ENCODE data around the gene TRHDE.

TRHDE gene

DNA sequence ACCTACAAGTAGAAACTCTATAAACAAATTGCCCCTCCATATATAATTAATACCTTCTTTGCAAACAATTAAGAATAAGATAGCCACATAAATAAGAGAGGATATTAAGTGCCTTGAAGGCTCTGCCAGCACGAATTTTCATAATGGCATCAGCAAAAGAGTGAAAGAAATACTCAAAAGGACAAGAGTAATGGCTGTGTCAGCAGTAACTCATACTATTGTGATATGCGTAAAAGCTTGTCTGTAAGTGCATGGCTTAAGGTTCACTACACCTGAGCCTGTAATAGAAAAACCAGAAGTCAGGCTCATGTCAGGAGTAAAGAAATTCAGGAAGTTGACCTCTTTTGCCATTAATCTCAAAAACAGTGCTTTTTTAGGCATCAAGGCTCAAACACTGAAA lies 204.1 kb downstream of the TRHDE start:
- Histone ChIP-seq H3K27me3 (ENCODE audit: insufficient read depth, low read depth) (no peaks in the 10 kb centered on the region), H3K79me2 (ENCODE audit: insufficient read depth, low read depth) (no peaks in the 10 kb centered on the region), H4K20me1 (ENCODE audit: insufficient read depth) (no peaks in the 10 kb centered on the region), H3K4me1 (ENCODE audit: low read depth, poor library complexity, severe bottlenecking) (no peaks in the 10 kb centered on the region), H3K4me3 (IDR thresholded peaks at IDR 0.05; ENCODE audit: insufficient read depth, low read depth, low read length) (no peak overlapping the region), H3K27ac (no peak overlapping the region), H2AFZ (ENCODE audit: low read depth) (no peak overlapping the region), H3K9ac (no peak overlapping the region), H3K36me3 (ENCODE audit: insufficient read depth) (no peaks in the 10 kb centered on the region), H3K4me2 (no peak overlapping the region)
- TF ChIP-seq, protein P1, sequence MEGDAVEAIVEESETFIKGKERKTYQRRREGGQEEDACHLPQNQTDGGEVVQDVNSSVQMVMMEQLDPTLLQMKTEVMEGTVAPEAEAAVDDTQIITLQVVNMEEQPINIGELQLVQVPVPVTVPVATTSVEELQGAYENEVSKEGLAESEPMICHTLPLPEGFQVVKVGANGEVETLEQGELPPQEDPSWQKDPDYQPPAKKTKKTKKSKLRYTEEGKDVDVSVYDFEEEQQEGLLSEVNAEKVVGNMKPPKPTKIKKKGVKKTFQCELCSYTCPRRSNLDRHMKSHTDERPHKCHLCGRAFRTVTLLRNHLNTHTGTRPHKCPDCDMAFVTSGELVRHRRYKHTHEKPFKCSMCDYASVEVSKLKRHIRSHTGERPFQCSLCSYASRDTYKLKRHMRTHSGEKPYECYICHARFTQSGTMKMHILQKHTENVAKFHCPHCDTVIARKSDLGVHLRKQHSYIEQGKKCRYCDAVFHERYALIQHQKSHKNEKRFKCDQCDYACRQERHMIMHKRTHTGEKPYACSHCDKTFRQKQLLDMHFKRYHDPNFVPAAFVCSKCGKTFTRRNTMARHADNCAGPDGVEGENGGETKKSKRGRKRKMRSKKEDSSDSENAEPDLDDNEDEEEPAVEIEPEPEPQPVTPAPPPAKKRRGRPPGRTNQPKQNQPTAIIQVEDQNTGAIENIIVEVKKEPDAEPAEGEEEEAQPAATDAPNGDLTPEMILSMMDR (conservative IDR thresholded peaks at IDR 0.05; ENCODE audit: low read depth, low read length), result no peak

DNA sequence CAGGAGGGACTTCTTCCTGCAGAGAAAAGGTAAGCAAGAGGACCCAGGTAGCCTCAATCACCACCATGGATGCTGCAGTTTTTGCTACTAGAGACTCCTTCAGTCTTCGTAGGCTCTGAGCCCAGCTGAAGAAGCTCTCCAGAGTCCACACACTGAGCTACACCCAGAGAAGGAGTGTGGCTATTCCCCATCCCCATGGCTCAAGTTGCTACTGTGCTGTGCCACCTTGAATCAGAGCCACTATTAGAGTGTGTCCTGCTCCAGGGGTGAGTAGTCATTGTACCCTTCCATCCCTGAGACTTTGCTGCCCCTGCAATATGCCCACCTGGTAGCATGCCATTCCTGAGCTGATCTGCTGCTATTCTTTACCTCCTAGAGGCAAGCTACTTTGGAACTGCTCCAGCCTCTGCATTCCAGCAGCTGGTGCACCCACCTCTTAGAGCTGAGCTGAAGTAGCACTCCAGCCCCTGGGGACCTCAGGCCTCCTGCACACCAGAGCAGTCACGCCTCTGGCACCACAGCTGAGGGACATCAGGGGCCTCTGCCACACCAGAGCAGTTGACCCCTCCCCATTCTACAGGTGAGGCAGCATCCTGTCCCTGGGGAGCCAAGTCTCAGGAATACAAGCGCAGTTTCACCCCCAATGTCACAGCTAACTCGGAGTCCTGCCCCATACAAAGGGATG lies 213.0 kb downstream of the TRHDE start:
- Histone ChIP-seq H2AFZ (ENCODE audit: low read depth) (no peak overlapping the region), H3K79me2 (ENCODE audit: insufficient read depth, low read depth) (no peaks in the 10 kb centered on the region), H3K4me3 (IDR thresholded peaks at IDR 0.05; ENCODE audit: insufficient read depth, low read depth, low read length) (no peak overlapping the region), H3K27me3 (ENCODE audit: insufficient read depth, low read depth) (no peaks in the 10 kb centered on the region), H3K4me2 (no peak overlapping the region), H3K9ac (no peak overlapping the region), H3K4me1 (ENCODE audit: low read depth, poor library complexity, severe bottlenecking) (no peaks in the 10 kb centered on the region), H3K27ac (no peak overlapping the region), H3K36me3 (ENCODE audit: insufficient read depth) (no peaks in the 10 kb centered on the region), H4K20me1 (ENCODE audit: insufficient read depth) (no peaks in the 10 kb centered on the region)
- TF ChIP-seq, protein P1 (conservative IDR thresholded peaks at IDR 0.05; ENCODE audit: low read depth, low read length), result no peak

DNA sequence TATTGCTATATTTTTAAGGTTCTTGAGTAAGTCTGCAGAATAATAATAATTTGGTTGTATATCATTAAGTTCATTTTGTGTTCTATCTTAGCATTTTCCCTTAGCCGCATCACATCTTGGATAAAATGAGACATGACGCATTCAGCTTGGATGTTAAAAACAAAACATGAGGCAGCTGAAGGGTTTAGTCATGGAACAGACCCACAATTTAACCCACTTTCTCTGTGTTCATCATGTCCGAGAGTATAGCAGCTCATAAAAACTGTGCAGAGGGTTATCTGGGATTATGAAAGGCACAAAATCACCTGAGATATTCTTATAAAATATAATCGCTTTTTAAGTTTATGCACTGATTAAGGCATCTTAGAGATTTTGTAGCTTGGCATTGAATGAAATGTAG lies 219.3 kb downstream of the TRHDE start:
- TF ChIP-seq, protein P1 (conservative IDR thresholded peaks at IDR 0.05; ENCODE audit: low read depth, low read length), result no peak
- Histone ChIP-seq H3K4me3 (IDR thresholded peaks at IDR 0.05; ENCODE audit: insufficient read depth, low read depth, low read length) (no peak overlapping the region), H3K4me2 (no peak overlapping the region), H3K9ac (no peak overlapping the region), H3K4me1 (ENCODE audit: low read depth, poor library complexity, severe bottlenecking) (no peaks in the 10 kb centered on the region), H3K36me3 (ENCODE audit: insufficient read depth) (no peaks in the 10 kb centered on the region), H2AFZ (ENCODE audit: low read depth) (no peak overlapping the region), H3K27me3 (ENCODE audit: insufficient read depth, low read depth) (no peaks in the 10 kb centered on the region), H4K20me1 (ENCODE audit: insufficient read depth) (no peaks in the 10 kb centered on the region), H3K27ac (no peak overlapping the region), H3K79me2 (ENCODE audit: insufficient read depth, low read depth) (no peaks in the 10 kb centered on the region)

DNA sequence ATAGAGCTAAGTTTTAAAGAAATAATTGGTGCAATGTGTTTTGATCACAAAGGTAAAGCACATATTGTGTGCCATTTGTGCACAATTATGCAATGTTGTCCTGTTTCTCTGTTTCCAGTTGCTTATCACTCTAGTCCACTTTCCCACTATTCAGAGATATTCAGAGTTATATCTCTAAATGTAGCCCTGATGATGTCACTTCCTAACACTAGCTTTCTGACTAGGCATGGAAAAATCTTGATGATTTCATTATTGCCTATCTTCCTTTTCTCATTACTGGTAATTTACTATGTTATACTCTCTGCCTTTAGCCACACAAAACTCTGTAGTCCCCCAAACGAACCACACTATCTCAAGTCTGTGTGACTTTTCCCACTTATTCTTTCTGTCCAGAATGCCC lies 221.2 kb downstream of the TRHDE start:
- Histone ChIP-seq H3K27me3 (ENCODE audit: insufficient read depth, low read depth) (no peaks in the 10 kb centered on the region), H4K20me1 (ENCODE audit: insufficient read depth) (no peaks in the 10 kb centered on the region), H3K79me2 (ENCODE audit: insufficient read depth, low read depth) (no peaks in the 10 kb centered on the region), H3K4me3 (IDR thresholded peaks at IDR 0.05; ENCODE audit: insufficient read depth, low read depth, low read length) (no peak overlapping the region), H3K36me3 (ENCODE audit: insufficient read depth) (no peaks in the 10 kb centered on the region), H3K4me2 (no peak overlapping the region), H2AFZ (ENCODE audit: low read depth) (no peak overlapping the region), H3K27ac (no peak overlapping the region), H3K9ac (no peak overlapping the region), H3K4me1 (ENCODE audit: low read depth, poor library complexity, severe bottlenecking) (no peaks in the 10 kb centered on the region)
- TF ChIP-seq, protein P1 (conservative IDR thresholded peaks at IDR 0.05; ENCODE audit: low read depth, low read length), result no peak
